Measurements from ENCODE around the gene SMYD1.

The SMYD1 gene

DNA sequence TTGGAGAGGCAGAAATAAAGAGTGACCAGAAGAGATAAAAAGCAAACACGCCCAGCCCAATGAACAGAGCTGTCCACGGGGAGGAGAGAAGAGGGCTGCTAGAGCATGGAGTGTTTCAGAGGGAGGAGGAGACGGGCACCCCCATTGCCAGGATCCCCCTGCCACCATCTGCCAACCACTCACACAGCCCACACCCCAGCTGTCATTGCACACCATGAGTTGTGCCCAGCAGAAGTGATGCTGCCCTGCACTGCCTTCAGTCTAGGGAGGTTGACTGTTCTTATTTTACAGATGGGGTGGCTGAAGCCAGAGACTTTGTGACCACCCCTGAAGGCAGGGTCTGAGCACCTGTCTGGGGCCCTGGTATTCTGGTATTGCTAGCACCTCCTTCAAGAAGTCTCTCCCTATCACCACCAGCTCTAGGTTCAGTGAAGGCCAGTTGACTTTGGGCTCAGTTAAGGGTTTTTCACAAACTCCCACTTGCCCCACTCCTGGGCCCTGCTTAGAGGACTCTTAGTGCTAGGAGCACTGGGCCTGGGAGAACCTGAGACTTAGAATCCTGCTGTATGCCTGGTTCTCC, 57.8 kb downstream of the SMYD1 start (continued):
- TF ChIP-seq, protein P1, sequence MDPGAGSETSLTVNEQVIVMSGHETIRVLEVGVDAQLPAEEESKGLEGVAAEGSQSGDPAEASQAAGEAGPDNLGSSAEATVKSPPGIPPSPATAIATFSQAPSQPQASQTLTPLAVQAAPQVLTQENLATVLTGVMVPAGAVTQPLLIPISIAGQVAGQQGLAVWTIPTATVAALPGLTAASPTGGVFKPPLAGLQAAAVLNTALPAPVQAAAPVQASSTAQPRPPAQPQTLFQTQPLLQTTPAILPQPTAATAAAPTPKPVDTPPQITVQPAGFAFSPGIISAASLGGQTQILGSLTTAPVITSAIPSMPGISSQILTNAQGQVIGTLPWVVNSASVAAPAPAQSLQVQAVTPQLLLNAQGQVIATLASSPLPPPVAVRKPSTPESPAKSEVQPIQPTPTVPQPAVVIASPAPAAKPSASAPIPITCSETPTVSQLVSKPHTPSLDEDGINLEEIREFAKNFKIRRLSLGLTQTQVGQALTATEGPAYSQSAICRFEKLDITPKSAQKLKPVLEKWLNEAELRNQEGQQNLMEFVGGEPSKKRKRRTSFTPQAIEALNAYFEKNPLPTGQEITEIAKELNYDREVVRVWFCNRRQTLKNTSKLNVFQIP (CRISPR knock-in tag; IDR thresholded peaks at IDR 0.05; ENCODE audit: borderline replicate concordance, low read depth): no peak
- TF ChIP-seq ARNTL (CRISPR knock-in tag; IDR thresholded peaks at IDR 0.05; ENCODE audit: borderline replicate concordance, low read depth) (no peak), ZNF8 (CRISPR knock-in tag; IDR thresholded peaks at IDR 0.05) (no peak), ZC3H10 (CRISPR knock-in tag; IDR thresholded peaks at IDR 0.05) (no peak)

DNA sequence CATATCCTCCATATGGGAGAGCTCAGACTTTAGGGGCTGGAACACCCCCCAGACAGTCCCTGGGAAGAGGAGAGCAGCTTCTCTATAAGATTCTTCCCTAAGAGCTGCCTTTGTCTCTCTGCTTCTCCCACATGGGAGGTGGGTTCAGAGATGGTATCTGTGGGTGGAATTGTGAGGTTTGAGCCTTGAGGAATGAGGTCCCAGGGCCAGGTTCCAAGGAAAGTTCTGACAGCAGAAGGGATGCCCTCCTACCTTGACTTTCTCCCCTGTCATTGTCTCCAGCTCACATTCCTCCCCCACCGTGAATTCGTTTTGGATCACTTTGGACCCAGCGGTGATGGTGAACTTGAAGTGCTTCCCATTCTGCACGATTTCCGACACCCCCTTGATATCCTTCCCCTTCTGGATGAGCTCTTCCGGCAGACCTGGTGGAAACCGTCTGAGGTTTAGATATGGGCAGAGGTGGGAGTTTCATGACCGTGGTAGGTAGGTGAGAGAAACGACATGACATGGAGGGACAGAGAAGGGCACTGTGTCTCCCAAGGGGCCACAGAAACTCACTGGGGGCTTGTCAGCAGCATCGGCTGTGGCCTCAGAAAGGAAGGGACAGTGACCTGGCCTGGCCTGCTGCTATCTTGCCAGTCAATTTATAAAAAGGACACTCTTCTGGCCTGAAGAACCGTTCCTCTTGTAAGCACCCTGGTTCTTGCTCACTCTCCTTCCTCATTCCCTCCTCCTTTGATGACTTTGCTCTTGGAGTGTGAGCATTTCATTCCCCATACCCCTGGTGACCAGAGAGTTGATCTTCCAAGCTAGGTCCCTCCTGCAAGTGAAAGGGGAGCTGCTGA, 58.5 kb downstream of the SMYD1 start:
- TF ChIP-seq TOX (CRISPR knock-in tag; IDR thresholded peaks at IDR 0.05; ENCODE audit: borderline replicate concordance) (no peak), GLIS3 (CRISPR knock-in tag; IDR thresholded peaks at IDR 0.05) (no peak), ZNF8 (CRISPR knock-in tag; IDR thresholded peaks at IDR 0.05) (no peak), ZFP30 (CRISPR knock-in tag; IDR thresholded peaks at IDR 0.05) (no peak), TCF4 (CRISPR knock-in tag; IDR thresholded peaks at IDR 0.05; ENCODE audit: borderline replicate concordance) (no peak), CSDC2 (CRISPR knock-in tag; IDR thresholded peaks at IDR 0.05) (no peak), ZNF70 (CRISPR knock-in tag; IDR thresholded peaks at IDR 0.05) (no peak), ESRRG (CRISPR knock-in tag; IDR thresholded peaks at IDR 0.05) (no peak), BACH2 (CRISPR knock-in tag; IDR thresholded peaks at IDR 0.05; ENCODE audit: borderline replicate concordance) (no peak), RARB (CRISPR knock-in tag; IDR thresholded peaks at IDR 0.05) (no peak)
- TF ChIP-seq, protein P1 (CRISPR knock-in tag; IDR thresholded peaks at IDR 0.05; ENCODE audit: borderline replicate concordance, low read depth): no peak
- no peak for ATAC-seq

DNA sequence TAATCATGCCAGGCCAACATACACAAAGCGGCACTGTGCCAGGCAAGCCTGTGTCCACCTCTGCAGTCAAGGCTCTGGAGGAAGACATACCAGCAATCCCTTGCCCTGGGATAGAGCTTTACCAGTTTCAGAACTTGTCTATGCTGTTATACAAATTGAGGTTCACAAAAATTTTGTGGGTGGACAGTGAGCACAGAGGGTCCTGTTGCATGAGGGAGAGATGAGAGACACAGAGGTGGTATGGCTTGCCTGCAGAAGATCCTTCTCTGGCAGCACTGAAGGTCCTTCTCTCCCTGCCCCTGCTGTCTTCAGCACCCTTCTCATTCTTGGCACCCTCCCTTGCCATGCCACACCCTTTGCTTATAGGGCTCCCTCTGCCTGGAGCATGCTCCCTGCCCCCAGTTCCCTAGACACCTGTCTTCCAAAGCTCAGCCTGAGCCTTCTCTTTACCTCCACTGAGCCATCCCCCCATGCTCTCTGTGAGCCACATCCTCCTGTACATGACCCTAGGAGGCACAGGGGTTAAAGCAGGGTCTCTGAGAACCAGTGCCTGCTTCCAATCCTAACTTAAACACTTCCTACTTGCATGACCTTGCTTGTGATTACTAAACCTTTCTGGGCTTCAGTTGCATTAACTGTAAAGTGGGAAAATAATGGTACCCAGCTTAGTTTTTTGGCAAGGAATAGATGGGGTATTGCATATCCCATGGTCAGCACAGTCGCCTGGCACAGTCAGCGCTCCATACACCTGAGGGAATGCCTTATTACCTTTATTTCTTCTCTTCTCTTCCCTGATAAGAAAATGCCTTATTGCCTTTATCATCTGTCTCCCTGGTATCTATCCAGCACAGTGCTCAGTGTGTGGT, 59.4 kb downstream of the SMYD1 start:
- no peak for ATAC-seq
- no peak for TF ChIP-seq CSDC2 (CRISPR knock-in tag; IDR thresholded peaks at IDR 0.05)

DNA sequence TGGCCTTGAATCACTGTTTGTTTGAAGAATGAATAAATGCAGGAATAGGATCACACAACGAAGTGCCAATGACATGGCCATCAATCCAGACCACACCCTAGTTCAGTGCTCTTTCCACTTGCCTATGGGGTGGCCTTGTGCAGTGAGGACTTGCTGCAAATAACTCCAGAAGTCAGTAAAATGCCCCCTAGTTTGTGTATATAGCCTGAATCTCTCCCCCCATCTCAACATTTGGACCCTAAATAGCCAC, 59.9 kb downstream of the SMYD1 start:
- no peak for ATAC-seq
- TF ChIP-seq GLIS3 (CRISPR knock-in tag; IDR thresholded peaks at IDR 0.05) (no peak), PPARA (CRISPR knock-in tag; IDR thresholded peaks at IDR 0.05; ENCODE audit: borderline replicate concordance) (no peak), CSDC2 (CRISPR knock-in tag; IDR thresholded peaks at IDR 0.05) (no peak), TCF4 (CRISPR knock-in tag; IDR thresholded peaks at IDR 0.05; ENCODE audit: borderline replicate concordance) (no peak)
- TF ChIP-seq, protein P2, sequence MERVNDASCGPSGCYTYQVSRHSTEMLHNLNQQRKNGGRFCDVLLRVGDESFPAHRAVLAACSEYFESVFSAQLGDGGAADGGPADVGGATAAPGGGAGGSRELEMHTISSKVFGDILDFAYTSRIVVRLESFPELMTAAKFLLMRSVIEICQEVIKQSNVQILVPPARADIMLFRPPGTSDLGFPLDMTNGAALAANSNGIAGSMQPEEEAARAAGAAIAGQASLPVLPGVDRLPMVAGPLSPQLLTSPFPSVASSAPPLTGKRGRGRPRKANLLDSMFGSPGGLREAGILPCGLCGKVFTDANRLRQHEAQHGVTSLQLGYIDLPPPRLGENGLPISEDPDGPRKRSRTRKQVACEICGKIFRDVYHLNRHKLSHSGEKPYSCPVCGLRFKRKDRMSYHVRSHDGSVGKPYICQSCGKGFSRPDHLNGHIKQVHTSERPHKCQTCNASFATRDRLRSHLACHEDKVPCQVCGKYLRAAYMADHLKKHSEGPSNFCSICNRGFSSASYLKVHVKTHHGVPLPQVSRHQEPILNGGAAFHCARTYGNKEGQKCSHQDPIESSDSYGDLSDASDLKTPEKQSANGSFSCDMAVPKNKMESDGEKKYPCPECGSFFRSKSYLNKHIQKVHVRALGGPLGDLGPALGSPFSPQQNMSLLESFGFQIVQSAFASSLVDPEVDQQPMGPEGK (CRISPR knock-in tag; IDR thresholded peaks at IDR 0.05; ENCODE audit: borderline replicate concordance): no peak
- TF ChIP-seq, protein P1 (CRISPR knock-in tag; IDR thresholded peaks at IDR 0.05; ENCODE audit: borderline replicate concordance, low read depth): no peak

All from SK-N-SH treated with all-trans-retinoic acid at 6 μM for 48 hours (cell line).